Brain microvascular endothelial cell (primary cell): ENCODE measurements around the gene SLC10A7.

Experiments
- DNase-seq: peaks from one replicate; pipeline ENCODE4 v3.0.0-alpha.2; 2020
- H3K27ac ChIP-seq: fragments of 250-450 bp; sonication (Bioruptor Pico); 2 replicates; pipeline ENCODE4 v1.5.1; 2020; ENCODE audit warnings: mild to moderate bottlenecking, moderate library complexity
- H3K27me3 ChIP-seq: fragments of 250-450 bp; sonication (Bioruptor Pico); replicated peaks from 2 replicates; pipeline ENCODE4 v1.5.1; 2020; ENCODE audit warnings: mild to moderate bottlenecking
- H3K36me3 ChIP-seq: fragments of 250-450 bp; sonication (Bioruptor Pico); replicated peaks from 2 replicates; pipeline ENCODE4 v1.5.1; 2020; ENCODE audit warnings: mild to moderate bottlenecking
- H3K4me3 ChIP-seq: 2 replicates; pipeline ENCODE4 v1.5.1; 2011; ENCODE audit warnings: low read depth, mild to moderate bottlenecking, control low read depth, low read length, moderate library complexity
- in situ Hi-C: cut with HindIII; loops from 2 replicates; pipeline ENCODE4 v1.10.0; 2017; ENCODE audit warnings: low sequenced_read_pairs, low pct_ligation_motif_present
- TF ChIP-seq, protein P1 (sequence below): IDR thresholded peaks from 2 replicates; pipeline ENCODE4 v1.5.1; 2011; ENCODE audit warnings: low read depth, mild to moderate bottlenecking, moderate library complexity, low read length, control low read depth, inconsistent platforms; ENCODE audit errors: missing control alignments

The SLC10A7 gene

DNA sequence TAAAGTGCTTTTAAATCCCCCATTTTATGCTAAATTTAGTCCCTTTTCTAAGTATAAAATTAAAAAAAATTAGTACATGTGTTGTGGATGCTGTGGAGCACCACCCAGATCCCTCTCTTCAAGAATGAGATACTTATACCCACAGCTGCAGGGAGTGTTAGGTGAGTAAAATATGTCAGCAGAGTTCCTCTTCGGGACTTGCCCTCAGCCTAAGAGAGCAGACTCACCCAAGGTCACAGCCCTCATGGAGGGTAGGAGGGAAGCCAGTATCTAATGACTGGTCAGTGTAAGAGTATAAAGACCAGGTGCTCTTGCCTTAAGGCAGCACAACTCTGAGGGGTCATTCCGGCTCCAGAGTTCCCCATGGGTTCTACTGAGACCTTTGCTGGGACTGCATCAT lies 218.9 kb downstream of the SLC10A7 start:
- no peak overlapping the region for H3K27ac ChIP-seq
- no peak overlapping the region for H3K4me3 ChIP-seq
- no peak for DNase-seq
- in situ Hi-C loops: no loop called here
- no peaks in the 10 kb centered on the region for H3K27me3 ChIP-seq
- peaks cover 2% of the 10 kb centered on the region for H3K36me3 ChIP-seq
- TF ChIP-seq, protein P1, sequence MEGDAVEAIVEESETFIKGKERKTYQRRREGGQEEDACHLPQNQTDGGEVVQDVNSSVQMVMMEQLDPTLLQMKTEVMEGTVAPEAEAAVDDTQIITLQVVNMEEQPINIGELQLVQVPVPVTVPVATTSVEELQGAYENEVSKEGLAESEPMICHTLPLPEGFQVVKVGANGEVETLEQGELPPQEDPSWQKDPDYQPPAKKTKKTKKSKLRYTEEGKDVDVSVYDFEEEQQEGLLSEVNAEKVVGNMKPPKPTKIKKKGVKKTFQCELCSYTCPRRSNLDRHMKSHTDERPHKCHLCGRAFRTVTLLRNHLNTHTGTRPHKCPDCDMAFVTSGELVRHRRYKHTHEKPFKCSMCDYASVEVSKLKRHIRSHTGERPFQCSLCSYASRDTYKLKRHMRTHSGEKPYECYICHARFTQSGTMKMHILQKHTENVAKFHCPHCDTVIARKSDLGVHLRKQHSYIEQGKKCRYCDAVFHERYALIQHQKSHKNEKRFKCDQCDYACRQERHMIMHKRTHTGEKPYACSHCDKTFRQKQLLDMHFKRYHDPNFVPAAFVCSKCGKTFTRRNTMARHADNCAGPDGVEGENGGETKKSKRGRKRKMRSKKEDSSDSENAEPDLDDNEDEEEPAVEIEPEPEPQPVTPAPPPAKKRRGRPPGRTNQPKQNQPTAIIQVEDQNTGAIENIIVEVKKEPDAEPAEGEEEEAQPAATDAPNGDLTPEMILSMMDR: no peak

DNA sequence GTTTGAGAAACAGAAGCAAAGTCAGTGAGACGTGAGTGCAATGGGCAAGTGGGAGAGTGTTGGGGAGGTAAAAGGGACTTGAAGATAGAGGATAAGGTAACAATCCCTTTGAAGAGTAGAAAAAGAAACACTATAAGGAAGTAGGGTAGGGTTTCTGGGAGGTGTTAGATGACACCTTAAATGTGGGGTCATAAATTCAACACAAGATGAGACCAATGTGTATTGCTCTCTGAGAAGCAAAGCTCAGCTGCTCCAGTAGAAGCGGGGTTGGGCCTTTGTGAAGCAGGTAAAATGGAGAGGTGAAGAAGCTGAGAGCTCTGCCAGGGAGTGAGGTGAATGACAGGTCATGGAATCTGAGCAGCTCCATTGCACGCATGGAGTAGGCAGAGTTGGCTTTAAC lies 222.1 kb downstream of the SLC10A7 start:
- in situ Hi-C loops: no loop called here
- Histone ChIP-seq H3K27ac (no peak overlapping the region), H3K36me3 (peaks cover 2% of the 10 kb centered on the region), H3K4me3 (no peak overlapping the region), H3K27me3 (no peaks in the 10 kb centered on the region)
- DNase-seq: no peak
- TF ChIP-seq, protein P1: no peak

DNA sequence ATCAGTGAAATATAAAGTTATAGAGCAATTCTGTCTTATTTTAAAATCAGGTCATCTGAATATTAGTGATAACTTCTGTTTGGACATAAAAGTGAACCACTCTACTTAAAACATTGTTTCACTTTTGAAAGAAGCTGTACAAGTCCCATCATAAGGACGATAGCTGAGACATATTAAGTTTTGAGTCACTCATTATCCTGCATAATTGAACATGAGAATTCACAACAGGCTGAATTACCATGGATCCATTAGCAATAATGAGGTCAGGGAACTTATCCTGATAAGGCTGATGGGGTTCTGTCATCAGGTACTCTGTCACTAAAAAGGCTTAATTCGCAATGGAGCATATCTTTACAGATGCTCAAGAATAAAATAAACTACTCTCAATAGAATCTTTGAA lies 227.0 kb downstream of the SLC10A7 start:
- in situ Hi-C loops: no loop called here
- TF ChIP-seq, protein P1: no peak

DNA sequence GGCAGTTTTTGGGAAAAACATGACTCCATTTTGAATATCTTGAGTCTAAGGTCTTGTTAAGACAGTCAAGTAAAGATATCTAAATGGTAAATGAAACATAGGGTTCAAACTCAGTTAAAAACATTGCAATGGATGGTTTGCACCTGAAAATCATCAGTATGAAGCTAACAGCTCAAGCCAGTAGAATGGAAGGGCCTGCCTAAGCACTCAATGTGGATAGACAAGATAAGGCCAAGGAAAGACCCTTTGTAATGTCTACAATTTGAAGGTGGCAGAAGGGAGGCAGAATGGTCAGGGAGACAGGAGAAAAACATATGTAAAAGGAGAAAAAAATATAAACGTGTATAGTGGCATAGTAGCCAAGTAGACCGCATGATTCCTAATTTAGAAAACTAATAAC lies 229.2 kb downstream of the SLC10A7 start:
- in situ Hi-C loops: no loop called here
- Histone ChIP-seq H3K27me3 (no peaks in the 10 kb centered on the region), H3K36me3 (no peaks in the 10 kb centered on the region), H3K27ac (no peak overlapping the region), H3K4me3 (no peak overlapping the region)
- no peak for DNase-seq
- TF ChIP-seq, protein P1: no peak

More for the DNA sequence above, 227.0 kb downstream of the SLC10A7 start:
- Histone ChIP-seq H3K27me3 (no peaks in the 10 kb centered on the region), H3K27ac (no peak overlapping the region), H3K36me3 (no peaks in the 10 kb centered on the region), H3K4me3 (no peak overlapping the region)
- DNase-seq: no peak

DNA sequence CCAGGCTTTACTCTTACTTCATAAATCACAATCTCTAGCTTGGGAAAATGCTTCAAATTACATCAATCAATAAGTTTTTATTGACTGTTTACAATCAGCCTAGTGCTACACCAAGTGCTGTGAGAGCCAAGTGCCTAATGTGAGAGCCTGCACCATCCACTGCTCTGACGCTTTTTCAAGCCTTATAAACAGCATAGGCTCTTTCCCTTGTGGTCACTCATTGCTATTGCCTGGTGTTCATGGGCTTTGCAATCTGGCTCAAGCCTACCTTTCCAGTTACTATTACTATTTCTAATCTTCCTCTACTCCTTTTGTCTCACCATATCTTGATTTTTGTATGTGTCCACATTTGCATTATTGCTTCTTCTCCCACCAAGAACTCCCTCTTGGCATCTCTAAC lies 230.4 kb downstream of the SLC10A7 start:
- no peaks in the 10 kb centered on the region for H3K27me3 ChIP-seq
- TF ChIP-seq, protein P1: peak; percentile 23
- no peak for DNase-seq
- no peak overlapping the region for H3K27ac ChIP-seq
- no peak overlapping the region for H3K4me3 ChIP-seq
- no peaks in the 10 kb centered on the region for H3K36me3 ChIP-seq
- in situ Hi-C loops: no loop called here

DNA sequence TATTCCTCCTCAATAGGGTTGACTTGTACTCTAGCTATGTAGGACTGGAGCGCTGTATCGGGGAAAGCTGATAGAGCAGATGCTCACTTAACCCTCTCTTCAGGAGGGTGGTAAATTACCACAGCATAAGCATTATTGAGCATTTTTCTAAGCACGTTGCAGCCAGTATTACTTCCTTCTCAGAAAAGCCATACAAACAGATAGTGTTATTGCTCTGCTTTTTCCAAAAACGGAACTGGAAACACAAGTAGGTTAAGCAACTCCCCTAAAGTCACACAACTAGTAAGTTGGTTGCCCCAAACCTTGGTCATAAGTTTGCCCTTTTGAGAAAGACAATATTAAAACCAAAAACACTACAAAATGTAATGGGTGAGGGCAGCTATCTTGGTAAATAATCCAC lies 233.5 kb downstream of the SLC10A7 start:
- Histone ChIP-seq H3K27me3 (no peaks in the 10 kb centered on the region), H3K27ac (no peak overlapping the region), H3K4me3 (no peak overlapping the region), H3K36me3 (no peaks in the 10 kb centered on the region)
- no peak for DNase-seq
- in situ Hi-C loops: no loop called here
- TF ChIP-seq, protein P1: no peak
